ENCODE measurements around the gene C1orf232. TPM values are rescaled to one million over a fixed set of nuclear protein-coding genes. Genes with fewer than 3 reads are reported as not detected.
A peak's percentile ranks its signal among the peaks of the same experiment; 100 is the strongest.

C1orf232 gene
- total and polyA plus RNA-seq, 9 of the 15 experiments (the other 6 are each of a cell fraction or from before 2014, with no cell fraction given), result not detected

GRCh38 chr1:26203642-26204318 lies 35.0 kb upstream of the C1orf232 start (continued):
- peak; percentile 11; the same call in 1 of the 2 replicates for TF ChIP-seq REST (IDR thresholded peaks at IDR 0.05; ENCODE audit: borderline replicate concordance)
- TF ChIP-seq REST (CRISPR knock-in tag; IDR thresholded peaks at IDR 0.05; ENCODE audit: low read depth), result no peak
